GM23338 (cell line): ENCODE data around the gene CADPS.

Experiments
- CREB1 ChIP-seq: fragments of 250-450 bp; sonication (Bioruptor Pico); IDR thresholded peaks from 2 replicates; pipeline ENCODE4 v1.5.0; 2020; ENCODE audit warnings: low read depth, mild to moderate bottlenecking, moderate library complexity
- JUNB ChIP-seq: IDR thresholded peaks from one replicate; pipeline ENCODE4 v1.6.1; 2016; ENCODE audit warnings: antibody characterized with exemption; ENCODE audit not compliant: unreplicated experiment
- TF ChIP-seq, protein P1 (sequence below), 2 experiments: fragments of 200-600 bp in 1 of 2; sonication (generic) in 1 of 2; conservative IDR thresholded peaks; 2 replicates each; pipeline versions ENCODE4 v1.5.1 to v1.6.1; 2016 to 2017; ENCODE audit warnings: antibody characterized with exemption in 2 of 2, low read depth in 2 of 2, mild to moderate bottlenecking in 2 of 2, moderate library complexity in 1 of 2
- TF ChIP-seq, protein P2 (sequence below): IDR thresholded peaks from 2 replicates; pipeline ENCODE4 v1.6.1; 2016; ENCODE audit warnings: antibody characterized with exemption

DNA sequence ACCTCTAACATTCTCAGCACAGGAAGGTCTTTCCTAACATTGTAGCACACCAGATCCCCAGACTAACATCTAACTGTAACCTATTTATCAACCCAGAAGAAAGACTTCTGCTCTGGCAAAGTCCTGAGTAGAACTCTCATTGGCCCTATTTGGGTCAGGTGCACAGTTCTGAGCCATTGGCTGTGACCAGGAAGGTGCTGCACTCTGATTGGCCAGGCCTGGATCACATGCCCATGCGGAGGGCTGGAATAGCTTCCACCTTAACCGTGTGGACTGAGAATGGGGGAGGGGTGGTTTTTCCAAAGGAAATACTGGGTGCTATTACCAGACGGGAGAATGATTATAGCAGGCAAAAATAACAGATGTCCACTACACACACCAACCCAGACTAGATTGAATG lies 513.4 kb downstream of the CADPS start:
- TF ChIP-seq, protein P1, sequence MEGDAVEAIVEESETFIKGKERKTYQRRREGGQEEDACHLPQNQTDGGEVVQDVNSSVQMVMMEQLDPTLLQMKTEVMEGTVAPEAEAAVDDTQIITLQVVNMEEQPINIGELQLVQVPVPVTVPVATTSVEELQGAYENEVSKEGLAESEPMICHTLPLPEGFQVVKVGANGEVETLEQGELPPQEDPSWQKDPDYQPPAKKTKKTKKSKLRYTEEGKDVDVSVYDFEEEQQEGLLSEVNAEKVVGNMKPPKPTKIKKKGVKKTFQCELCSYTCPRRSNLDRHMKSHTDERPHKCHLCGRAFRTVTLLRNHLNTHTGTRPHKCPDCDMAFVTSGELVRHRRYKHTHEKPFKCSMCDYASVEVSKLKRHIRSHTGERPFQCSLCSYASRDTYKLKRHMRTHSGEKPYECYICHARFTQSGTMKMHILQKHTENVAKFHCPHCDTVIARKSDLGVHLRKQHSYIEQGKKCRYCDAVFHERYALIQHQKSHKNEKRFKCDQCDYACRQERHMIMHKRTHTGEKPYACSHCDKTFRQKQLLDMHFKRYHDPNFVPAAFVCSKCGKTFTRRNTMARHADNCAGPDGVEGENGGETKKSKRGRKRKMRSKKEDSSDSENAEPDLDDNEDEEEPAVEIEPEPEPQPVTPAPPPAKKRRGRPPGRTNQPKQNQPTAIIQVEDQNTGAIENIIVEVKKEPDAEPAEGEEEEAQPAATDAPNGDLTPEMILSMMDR (conservative IDR thresholded peaks at IDR 0.05; ENCODE audit: low read depth in 2 of 2) = no peak
- TF ChIP-seq JUNB = no peak
- TF ChIP-seq, protein P2, sequence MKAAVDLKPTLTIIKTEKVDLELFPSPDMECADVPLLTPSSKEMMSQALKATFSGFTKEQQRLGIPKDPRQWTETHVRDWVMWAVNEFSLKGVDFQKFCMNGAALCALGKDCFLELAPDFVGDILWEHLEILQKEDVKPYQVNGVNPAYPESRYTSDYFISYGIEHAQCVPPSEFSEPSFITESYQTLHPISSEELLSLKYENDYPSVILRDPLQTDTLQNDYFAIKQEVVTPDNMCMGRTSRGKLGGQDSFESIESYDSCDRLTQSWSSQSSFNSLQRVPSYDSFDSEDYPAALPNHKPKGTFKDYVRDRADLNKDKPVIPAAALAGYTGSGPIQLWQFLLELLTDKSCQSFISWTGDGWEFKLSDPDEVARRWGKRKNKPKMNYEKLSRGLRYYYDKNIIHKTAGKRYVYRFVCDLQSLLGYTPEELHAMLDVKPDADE = no peak
- no peak for TF ChIP-seq CREB1 (CRISPR knock-in tag)
